ENCODE measurements around the gene MYH7. TPM values are rescaled to one million over a fixed set of nuclear protein-coding genes. Genes with fewer than 3 reads are reported as not detected.

The MYH7 gene
- total RNA-seq, 1 experiment from 2014 or later, result not detected

DNA sequence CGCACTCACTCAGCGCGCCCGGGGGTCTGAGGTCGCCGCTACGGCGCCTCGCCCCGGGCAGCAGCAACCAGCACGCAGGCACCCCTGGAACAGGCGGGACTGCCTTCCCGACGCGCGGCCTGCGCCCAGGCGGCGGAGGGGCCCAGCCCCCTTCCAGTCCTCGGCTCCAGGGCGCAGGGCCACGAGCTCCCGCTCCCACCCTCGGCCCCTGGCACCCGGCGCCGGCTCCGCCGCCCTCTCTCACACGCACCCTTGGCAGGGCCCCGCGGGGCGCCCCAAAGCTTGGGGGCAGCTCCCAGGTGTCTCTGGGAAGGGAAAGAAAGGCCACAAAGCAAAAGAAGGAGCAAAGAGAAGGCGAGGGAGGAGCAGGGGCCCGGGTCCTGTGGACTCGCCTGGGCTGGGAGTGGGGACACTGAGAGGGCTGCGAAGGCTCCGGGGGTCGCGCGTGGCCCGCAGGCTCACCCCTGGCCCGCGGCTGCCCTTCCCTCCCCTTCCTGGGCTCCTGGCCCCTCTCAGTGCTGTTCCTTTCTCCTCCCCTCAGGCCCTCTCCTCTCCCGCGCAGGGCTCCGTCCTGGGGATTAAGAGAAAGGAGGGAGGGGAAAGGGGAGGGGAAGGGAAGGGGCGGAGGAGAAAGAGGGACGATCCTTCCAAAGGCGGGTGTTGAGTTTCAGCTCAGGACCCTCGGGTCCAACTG, 69.6 kb downstream of the MYH7 start:
- ChIA-PET POLR2A (no interaction called here), CTCF (no interaction called here)
- no peak for DNase-seq (ENCODE audit: unreplicated experiment)
- no peak overlapping the region for H3K27ac Mint-ChIP-seq (ENCODE audit: low read depth, unreplicated experiment)
- BruUV-seq (replicated peaks), result no TSS peak
- no peaks in the 10 kb centered on the region for H3K4me1 Mint-ChIP-seq (ENCODE audit: insufficient read depth, unreplicated experiment)
- TF ChIP-seq, protein P1, sequence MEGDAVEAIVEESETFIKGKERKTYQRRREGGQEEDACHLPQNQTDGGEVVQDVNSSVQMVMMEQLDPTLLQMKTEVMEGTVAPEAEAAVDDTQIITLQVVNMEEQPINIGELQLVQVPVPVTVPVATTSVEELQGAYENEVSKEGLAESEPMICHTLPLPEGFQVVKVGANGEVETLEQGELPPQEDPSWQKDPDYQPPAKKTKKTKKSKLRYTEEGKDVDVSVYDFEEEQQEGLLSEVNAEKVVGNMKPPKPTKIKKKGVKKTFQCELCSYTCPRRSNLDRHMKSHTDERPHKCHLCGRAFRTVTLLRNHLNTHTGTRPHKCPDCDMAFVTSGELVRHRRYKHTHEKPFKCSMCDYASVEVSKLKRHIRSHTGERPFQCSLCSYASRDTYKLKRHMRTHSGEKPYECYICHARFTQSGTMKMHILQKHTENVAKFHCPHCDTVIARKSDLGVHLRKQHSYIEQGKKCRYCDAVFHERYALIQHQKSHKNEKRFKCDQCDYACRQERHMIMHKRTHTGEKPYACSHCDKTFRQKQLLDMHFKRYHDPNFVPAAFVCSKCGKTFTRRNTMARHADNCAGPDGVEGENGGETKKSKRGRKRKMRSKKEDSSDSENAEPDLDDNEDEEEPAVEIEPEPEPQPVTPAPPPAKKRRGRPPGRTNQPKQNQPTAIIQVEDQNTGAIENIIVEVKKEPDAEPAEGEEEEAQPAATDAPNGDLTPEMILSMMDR (IDR thresholded peaks at IDR 0.05; ENCODE audit: unreplicated experiment), result no peak
- intact Hi-C loops (cut with micrococcal nuclease), result no loop called here
- H3K4me3 Mint-ChIP-seq (ENCODE audit: unreplicated experiment), result no peak overlapping the region
- peaks cover 39% of the 10 kb centered on the region for H3K27me3 Mint-ChIP-seq (ENCODE audit: insufficient read depth, unreplicated experiment)
- no peaks in the 10 kb centered on the region for H3K9me3 Mint-ChIP-seq (ENCODE audit: unreplicated experiment)
- H3K36me3 Mint-ChIP-seq (ENCODE audit: insufficient read depth, unreplicated experiment), result no peaks in the 10 kb centered on the region

DNA sequence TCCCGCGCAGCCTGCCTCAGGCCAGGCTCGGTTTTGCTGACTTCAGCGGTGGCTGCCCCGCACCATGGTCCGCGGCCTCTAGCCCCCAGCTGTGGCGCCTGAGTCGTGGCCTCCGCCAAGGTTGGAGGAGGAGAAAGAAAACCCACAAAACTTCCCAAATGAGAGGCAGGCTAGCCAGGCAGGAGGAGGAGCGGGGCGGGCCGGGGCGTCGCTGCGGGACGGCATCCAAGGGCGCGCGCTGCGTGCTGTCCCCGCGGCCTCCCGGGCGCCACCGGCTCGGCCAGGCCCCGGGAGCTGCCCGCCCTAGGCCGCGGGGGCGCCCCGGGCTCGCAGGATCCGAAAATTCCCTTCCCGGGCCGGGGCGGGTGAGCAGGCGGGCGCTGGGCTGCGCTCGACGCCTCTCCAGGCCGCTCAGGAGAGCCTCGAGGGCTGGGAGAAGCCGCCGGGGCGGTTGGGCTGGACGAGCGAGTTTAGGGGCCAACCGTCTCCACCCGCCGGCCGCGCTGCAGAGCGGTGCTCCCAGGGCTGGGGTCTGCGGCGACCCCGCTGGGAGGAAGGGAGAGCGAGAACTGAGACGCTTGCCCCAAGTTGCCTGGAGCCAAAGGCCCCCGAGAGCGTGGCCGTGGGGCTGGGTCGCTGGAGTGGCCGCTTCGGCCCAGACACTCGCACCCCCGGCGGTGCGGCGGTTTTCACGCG, 70.3 kb downstream of the MYH7 start, which contains the start of gene EFS:
Gene EFS, minus strand, starts transcription at position 137 of the 696 bp plus-strand sequence. CDS start 147 bp downstream, outside the sequence.
- no peak within 1 kb of the TSS for H3K27ac Mint-ChIP-seq (ENCODE audit: low read depth, unreplicated experiment)
- H3K36me3 Mint-ChIP-seq (ENCODE audit: insufficient read depth, unreplicated experiment), result no peaks in the 10 kb centered on the region
- BruUV-seq (replicated peaks), result no TSS peak
- intact Hi-C loops (cut with micrococcal nuclease), result no loop called here
- CTCF ChIA-PET, result no interaction called here
- peaks cover 42% of the 10 kb centered on the region for H3K27me3 Mint-ChIP-seq (ENCODE audit: insufficient read depth, unreplicated experiment)
- H3K4me1 Mint-ChIP-seq (ENCODE audit: insufficient read depth, unreplicated experiment), result no peaks in the 10 kb centered on the region
- H3K4me3 Mint-ChIP-seq (ENCODE audit: unreplicated experiment), result no peak within 1 kb of the TSS
- DNase-seq (ENCODE audit: unreplicated experiment), result no peak
- TF ChIP-seq, protein P1 (IDR thresholded peaks at IDR 0.05; ENCODE audit: unreplicated experiment), result no peak
- POLR2A ChIA-PET, result no interaction called here
- no peaks in the 10 kb centered on the region for H3K9me3 Mint-ChIP-seq (ENCODE audit: unreplicated experiment)

DNA sequence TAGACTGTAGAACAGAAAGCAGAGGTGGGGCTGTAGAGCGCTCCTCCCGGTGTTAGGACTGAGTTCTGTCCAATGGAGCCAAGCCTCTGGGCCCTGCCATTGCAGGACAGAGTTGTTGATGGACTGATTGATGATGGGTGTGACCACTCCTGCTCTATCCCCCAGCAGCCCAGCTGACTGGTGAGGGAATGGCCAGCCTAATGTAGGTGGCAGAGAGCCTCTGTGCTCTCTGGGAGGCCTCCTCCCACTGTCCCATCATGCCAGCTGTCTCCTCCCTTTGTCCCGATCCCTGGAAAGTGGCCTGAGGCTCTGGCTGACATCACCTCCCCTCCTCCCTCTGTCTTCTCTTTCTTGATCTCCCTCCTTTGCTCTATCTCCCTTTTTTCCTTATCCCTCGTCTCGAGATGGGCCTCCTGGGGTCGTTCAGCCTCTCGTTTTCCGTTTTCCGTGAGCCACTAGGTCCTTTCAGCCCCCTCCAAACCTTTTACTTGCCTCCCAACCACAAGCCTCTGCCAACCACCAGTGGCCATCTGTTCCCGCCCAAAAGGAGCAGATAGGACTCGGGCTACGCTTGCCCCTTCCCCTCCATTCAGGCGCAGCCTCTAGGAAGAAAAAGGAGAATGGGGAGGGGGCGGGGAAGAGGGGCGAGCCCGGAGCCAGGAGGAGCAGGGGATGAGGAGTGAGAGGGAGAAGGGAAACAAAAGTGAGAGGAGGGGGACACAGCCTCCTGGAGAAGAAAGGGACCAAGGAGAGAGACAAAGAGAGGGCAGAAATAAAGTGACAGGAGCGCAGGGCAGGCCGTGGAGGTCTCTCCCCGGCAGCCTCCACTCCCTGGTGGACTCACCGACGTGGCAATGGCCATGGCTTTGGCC, 71.1 kb downstream of the MYH7 start:
- H3K27ac Mint-ChIP-seq (ENCODE audit: low read depth, unreplicated experiment), result no peak overlapping the region
- H3K27me3 Mint-ChIP-seq (ENCODE audit: insufficient read depth, unreplicated experiment), result peaks cover 42% of the 10 kb centered on the region
- H3K36me3 Mint-ChIP-seq (ENCODE audit: insufficient read depth, unreplicated experiment), result no peaks in the 10 kb centered on the region
- no peaks in the 10 kb centered on the region for H3K9me3 Mint-ChIP-seq (ENCODE audit: unreplicated experiment)
- TF ChIP-seq, protein P1 (IDR thresholded peaks at IDR 0.05; ENCODE audit: unreplicated experiment), result no peak
- no peak overlapping the region for H3K4me3 Mint-ChIP-seq (ENCODE audit: unreplicated experiment)
- ChIA-PET POLR2A (interaction anchor here (0.8 kb wide), 1 partner anchor 42 kb away, joined by 3 read pairs; no protein-coding TSS in a partner anchor), CTCF (interaction anchor here (1.0 to 1.6 kb wide), 2 partner anchors 16 to 28 kb away, joined by 4 to 9 read pairs; no protein-coding TSS in a partner anchor)
- intact Hi-C loops (cut with micrococcal nuclease), result no loop called here
- DNase-seq (ENCODE audit: unreplicated experiment), result no peak
- H3K4me1 Mint-ChIP-seq (ENCODE audit: insufficient read depth, unreplicated experiment), result no peaks in the 10 kb centered on the region
- BruUV-seq (replicated peaks), result no TSS peak

Small RNA genes lying within 50 kb of the gene (microRNA-seq; reads per million reads assigned to microRNA genes)
- gene MIR208A (not detected), gene MIR208B (not detected)

Other genes with a start within 250 kb of the MYH7 start
- not detected in 2 replicates for gene RNF212B, start 197.7 kb downstream of the MYH7 start, total RNA-seq (2022)
- 6.6 and 9.3 TPM in 2 replicates for gene HOMEZ, start 149.5 kb downstream of the MYH7 start, total RNA-seq (2022)
- 7.2 and 7.8 TPM in 2 replicates for gene PPP1R3E, start 132.8 kb downstream of the MYH7 start, total RNA-seq (2022)
- 41.2 and 42.5 TPM in 2 replicates for gene BCL2L2, start 128.8 kb downstream of the MYH7 start, total RNA-seq (2022)
- 153 and 167 TPM in 2 replicates for gene PABPN1, start 114.2 kb downstream of the MYH7 start, total RNA-seq (2022)
- not detected in 2 replicates for gene SLC22A17, start 82.8 kb downstream of the MYH7 start, total RNA-seq (2022)
- gene EFS, start 70.5 kb downstream of the MYH7 start, total RNA-seq (2022), result not detected in 2 replicates
- not detected in 2 replicates for gene IL25, start 62.9 kb downstream of the MYH7 start, total RNA-seq (2022)
- gene CMTM5, start 58.6 kb downstream of the MYH7 start, total RNA-seq (2022), result not detected in 2 replicates
- gene MYH6, start 27.4 kb downstream of the MYH7 start, total RNA-seq (2022), result not detected in 2 replicates
- gene NGDN, start 34.0 kb upstream of the MYH7 start, total RNA-seq (2022), result 44.5 and 46.8 TPM in 2 replicates
- gene ZFHX2, start 116.1 kb upstream of the MYH7 start, total RNA-seq (2022), result 1.8 and 2.1 TPM in 2 replicates
- 16.8 and 22.4 TPM in 2 replicates for gene THTPA, start 120.6 kb upstream of the MYH7 start, total RNA-seq (2022)
- 89.2 and 95.7 TPM in 2 replicates for gene AP1G2, start 132.1 kb upstream of the MYH7 start, total RNA-seq (2022)
- gene JPH4, start 143.1 kb upstream of the MYH7 start, total RNA-seq (2022), result not detected in 2 replicates
- 0.27 and 1.1 TPM in 2 replicates for gene DHRS2, start 200.7 kb upstream of the MYH7 start, total RNA-seq (2022)